ENCODE data around the gene IL1B.
"Not testable (repeated sequence)": the region's sequence is repeated elsewhere in the genome, so short reads cannot be mapped to it uniquely, and the experiment has no call there.

Gene IL1B

GRCh38 chr2:112835536-112836162 is 930 bp downstream of the IL1B start:
- no peaks in the 10 kb centered on the region for H3K9me3 ChIP-seq (ENCODE audit: control insufficient read depth, low read length)
- no peak for TF ChIP-seq CTCF (IDR thresholded peaks at IDR 0.05)
- no peaks in the 10 kb centered on the region for H3K27me3 ChIP-seq (ENCODE audit: control insufficient read depth, insufficient read depth, low read length)
- no peak overlapping the region for H3K4me3 ChIP-seq (ENCODE audit: low read depth, low read length)
- H3K4me1 ChIP-seq: peaks cover 4% of the 10 kb centered on the region
- H2AFZ ChIP-seq: peak overlapping the region; percentile 62
- no peaks in the 10 kb centered on the region for H3K36me3 ChIP-seq (ENCODE audit: control insufficient read depth, insufficient read depth, low read length)
- H3K9ac ChIP-seq: no peak overlapping the region
- no peak overlapping the region for H3K27ac ChIP-seq
- no peak overlapping the region for H3K4me2 ChIP-seq (ENCODE audit: low read length)
- H3K79me2 ChIP-seq: no peaks in the 10 kb centered on the region

- H3K9me3 ChIP-seq (ENCODE audit: control insufficient read depth, low read length): no peaks in the 10 kb centered on the region
Measured at GRCh38 chr2:112835061-112835501, 1.5 kb downstream of the IL1B start.

GRCh38 chr2:112834396-112835037 is 2.1 kb downstream of the IL1B start:
- H3K4me1 ChIP-seq: peaks cover 4% of the 10 kb centered on the region
- H3K4me3 ChIP-seq (ENCODE audit: low read depth, low read length): no peak overlapping the region
- H3K9me3 ChIP-seq (ENCODE audit: control insufficient read depth, low read length): no peaks in the 10 kb centered on the region
- H3K36me3 ChIP-seq (ENCODE audit: control insufficient read depth, insufficient read depth, low read length): no peaks in the 10 kb centered on the region
- TF ChIP-seq CTCF (IDR thresholded peaks at IDR 0.05): no peak
- H3K79me2 ChIP-seq: no peaks in the 10 kb centered on the region
- H3K4me2 ChIP-seq (ENCODE audit: low read length): no peak overlapping the region
- H3K9ac ChIP-seq: no peak overlapping the region
- H3K27me3 ChIP-seq (ENCODE audit: control insufficient read depth, insufficient read depth, low read length): no peaks in the 10 kb centered on the region
- no peak overlapping the region for H3K27ac ChIP-seq
- peak overlapping the region; percentile 13 for H2AFZ ChIP-seq

More at GRCh38 chr2:112835061-112835501, 1.5 kb downstream of the IL1B start:
- Histone ChIP-seq H3K27me3 (ENCODE audit: control insufficient read depth, insufficient read depth, low read length) (no peaks in the 10 kb centered on the region), H2AFZ (no peak overlapping the region), H3K79me2 (no peaks in the 10 kb centered on the region), H3K4me1 (peaks cover 4% of the 10 kb centered on the region), H3K4me2 (ENCODE audit: low read length) (no peak overlapping the region), H3K4me3 (ENCODE audit: low read depth, low read length) (no peak overlapping the region), H3K9ac (no peak overlapping the region), H3K27ac (no peak overlapping the region), H3K36me3 (ENCODE audit: control insufficient read depth, insufficient read depth, low read length) (no peaks in the 10 kb centered on the region)
- no peak for TF ChIP-seq CTCF (IDR thresholded peaks at IDR 0.05)

- Histone ChIP-seq H3K4me2 (ENCODE audit: low read length) (no peak overlapping the region), H3K4me1 (peaks cover 4% of the 10 kb centered on the region), H3K9ac (no peak overlapping the region), H3K4me3 (ENCODE audit: low read depth, low read length) (no peak overlapping the region), H3K27ac (no peak overlapping the region), H3K27me3 (ENCODE audit: control insufficient read depth, insufficient read depth, low read length) (no peaks in the 10 kb centered on the region), H2AFZ (peak overlapping the region; percentile 13), H3K36me3 (ENCODE audit: control insufficient read depth, insufficient read depth, low read length) (no peaks in the 10 kb centered on the region), H3K79me2 (no peaks in the 10 kb centered on the region), H3K9me3 (ENCODE audit: control insufficient read depth, low read length) (no peaks in the 10 kb centered on the region)
- TF ChIP-seq CTCF (IDR thresholded peaks at IDR 0.05): no peak
Measured at GRCh38 chr2:112833976-112834375, 2.6 kb downstream of the IL1B start.

- H3K27me3 ChIP-seq (ENCODE audit: control insufficient read depth, insufficient read depth, low read length); H3K36me3 ChIP-seq (ENCODE audit: control insufficient read depth, insufficient read depth, low read length); H3K4me3 ChIP-seq (ENCODE audit: low read depth, low read length); H2AFZ ChIP-seq; H3K9me3 ChIP-seq (ENCODE audit: control insufficient read depth, low read length); H3K79me2 ChIP-seq; H3K4me1 ChIP-seq; H3K27ac ChIP-seq; H3K4me2 ChIP-seq (ENCODE audit: low read length); H3K9ac ChIP-seq: not testable (repeated sequence)
Measured at GRCh38 chr2:112833639-112833931, 3.0 kb downstream of the IL1B start.
